ENCODE measurements around the gene SMIM7. TPM values are rescaled to one million over a fixed set of nuclear protein-coding genes. Genes with fewer than 3 reads are reported as not detected.

Gene SMIM7
- total and polyA plus RNA-seq, 2 of the 13 experiments (the other 11 are each of a cell fraction or from before 2014, with no cell fraction given) = 55.7 to 74.9 TPM

- TF ChIP-seq, protein P1, sequence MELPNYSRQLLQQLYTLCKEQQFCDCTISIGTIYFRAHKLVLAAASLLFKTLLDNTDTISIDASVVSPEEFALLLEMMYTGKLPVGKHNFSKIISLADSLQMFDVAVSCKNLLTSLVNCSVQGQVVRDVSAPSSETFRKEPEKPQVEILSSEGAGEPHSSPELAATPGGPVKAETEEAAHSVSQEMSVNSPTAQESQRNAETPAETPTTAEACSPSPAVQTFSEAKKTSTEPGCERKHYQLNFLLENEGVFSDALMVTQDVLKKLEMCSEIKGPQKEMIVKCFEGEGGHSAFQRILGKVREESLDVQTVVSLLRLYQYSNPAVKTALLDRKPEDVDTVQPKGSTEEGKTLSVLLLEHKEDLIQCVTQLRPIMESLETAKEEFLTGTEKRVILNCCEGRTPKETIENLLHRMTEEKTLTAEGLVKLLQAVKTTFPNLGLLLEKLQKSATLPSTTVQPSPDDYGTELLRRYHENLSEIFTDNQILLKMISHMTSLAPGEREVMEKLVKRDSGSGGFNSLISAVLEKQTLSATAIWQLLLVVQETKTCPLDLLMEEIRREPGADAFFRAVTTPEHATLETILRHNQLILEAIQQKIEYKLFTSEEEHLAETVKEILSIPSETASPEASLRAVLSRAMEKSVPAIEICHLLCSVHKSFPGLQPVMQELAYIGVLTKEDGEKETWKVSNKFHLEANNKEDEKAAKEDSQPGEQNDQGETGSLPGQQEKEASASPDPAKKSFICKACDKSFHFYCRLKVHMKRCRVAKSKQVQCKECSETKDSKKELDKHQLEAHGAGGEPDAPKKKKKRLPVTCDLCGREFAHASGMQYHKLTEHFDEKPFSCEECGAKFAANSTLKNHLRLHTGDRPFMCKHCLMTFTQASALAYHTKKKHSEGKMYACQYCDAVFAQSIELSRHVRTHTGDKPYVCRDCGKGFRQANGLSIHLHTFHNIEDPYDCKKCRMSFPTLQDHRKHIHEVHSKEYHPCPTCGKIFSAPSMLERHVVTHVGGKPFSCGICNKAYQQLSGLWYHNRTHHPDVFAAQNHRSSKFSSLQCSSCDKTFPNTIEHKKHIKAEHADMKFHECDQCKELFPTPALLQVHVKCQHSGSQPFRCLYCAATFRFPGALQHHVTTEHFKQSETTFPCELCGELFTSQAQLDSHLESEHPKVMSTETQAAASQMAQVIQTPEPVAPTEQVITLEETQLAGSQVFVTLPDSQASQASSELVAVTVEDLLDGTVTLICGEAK (IDR thresholded peaks at IDR 0.05) = no peak
- TF ChIP-seq, protein P1 (CRISPR knock-in tag; IDR thresholded peaks at IDR 0.05) = no peak
- peak; percentile 1 for TF ChIP-seq AGO2 (optimal IDR thresholded peaks at IDR 0.05; ENCODE audit: low read depth, low read length)
- no peak for TF ChIP-seq CREM (IDR thresholded peaks at IDR 0.05)
- no peak for TF ChIP-seq CREM (CRISPR knock-in tag; IDR thresholded peaks at IDR 0.05)
- no peak for TF ChIP-seq HES4 (CRISPR knock-in tag; IDR thresholded peaks at IDR 0.05; ENCODE audit: borderline replicate concordance)
- TF ChIP-seq SIX1 (CRISPR knock-in tag; IDR thresholded peaks at IDR 0.05; ENCODE audit: borderline replicate concordance) = no peak
- TF ChIP-seq USF2 (IDR thresholded peaks at IDR 0.05; ENCODE audit: low read depth, low read length) = no peak
- no peak for TF ChIP-seq USF2 (CRISPR knock-in tag; IDR thresholded peaks at IDR 0.05; ENCODE audit: borderline replicate concordance)
- no peak for TF ChIP-seq SNRNP70 (IDR thresholded peaks at IDR 0.05; ENCODE audit: low read depth, low read length)
- peak; percentile 19; the same call in 1 of the 2 replicates for TF ChIP-seq PATZ1 (CRISPR knock-in tag; IDR thresholded peaks at IDR 0.05)
Measured at GRCh38 chr19:16661480-16662034, 1.6 kb upstream of the SMIM7 start (continued).
